ENCODE data around the gene GLDN. TPM values are rescaled to one million over a fixed set of nuclear protein-coding genes. Genes with fewer than 3 reads are reported as not detected.

Gene GLDN
- total and polyA plus RNA-seq, 2 of the 8 experiments (the other 6 are each of a cell fraction or from before 2014, with no cell fraction given): 0.24 to 0.50 TPM

GRCh38 chr15:51363383-51363782 is 21.9 kb downstream of the GLDN start:
- no peaks in the 10 kb centered on the region for H3K9me3 ChIP-seq (ENCODE audit: insufficient read depth in 2 of 2, low read depth in 1 of 2, low read length in 1 of 2)
- H2BK20ac ChIP-seq (ENCODE audit: low read length): no peak overlapping the region
- H3K27me3 ChIP-seq (replicated peaks in 1 of 4; ENCODE audit: control insufficient read depth in 3 of 4, extremely low read depth in 1 of 4, insufficient read depth in 3 of 4, low read length in 3 of 4): no peaks in the 10 kb centered on the region; a peak in 1 of 7 replicates
- H3K4me1 ChIP-seq (replicated peaks in 1 of 4; ENCODE audit: control insufficient read depth in 3 of 4, insufficient read depth in 4 of 4, low read length in 3 of 4): peaks cover 0 to 2% (median 0%) of the 10 kb centered on the region in 4 experiments; a peak in 1 of 7 replicates
- H3K9ac ChIP-seq (replicated peaks in 1 of 4; ENCODE audit: extremely low read depth in 1 of 4, low read depth in 3 of 4, low read length in 3 of 4): no peak overlapping the region
- no peak overlapping the region for H2BK12ac ChIP-seq (ENCODE audit: low read depth, low read length)
- no peak overlapping the region for H3K23ac ChIP-seq (ENCODE audit: insufficient read length)
- no peaks in the 10 kb centered on the region for H3K23me2 ChIP-seq (ENCODE audit: low read depth, low read length)
- H4K91ac ChIP-seq (replicated peaks; ENCODE audit: insufficient read length, low read length): no peak overlapping the region
- no peak overlapping the region for H3K18ac ChIP-seq (ENCODE audit: extremely low read depth, low read length)
- POLR2A ChIA-PET (ENCODE audit: partially characterized antibody): no interaction called here
- CTCF ChIA-PET (ENCODE audit: partially characterized antibody): interaction anchor here (0.7 to 7.6 kb wide), 10 partner anchors 10 to 81 kb away, joined by 3 to 42 read pairs (median 4); no protein-coding TSS in a partner anchor
- no peak overlapping the region for H2BK5ac ChIP-seq (ENCODE audit: low read depth, low read length)
- H2AFZ ChIP-seq (ENCODE audit: low read length): no peak overlapping the region
- no peak for DNase-seq (ENCODE audit: low read depth in 1 of 2, low spot score in 2 of 2)
- H3K4me3 ChIP-seq (ENCODE audit: extremely low read depth in 1 of 4, insufficient read depth in 2 of 4, low read depth in 3 of 4, low read length in 4 of 4): no peak overlapping the region
- WGBS, 2 experiments (ENCODE audit: extremely low coverage in 1 of 2, insufficient coverage in 1 of 2, insufficient read length in 1 of 2, insufficient replicate concordance in 2 of 2, low coverage in 1 of 2, low lambda C conversion rate in 2 of 2, missing lambda C conversion rate in 1 of 2): 56% methylated on average over 9 of the region's 9 CpGs; no CpG with 5 or more reads in 1 of the 2 experiments
- H3K14ac ChIP-seq (ENCODE audit: insufficient read length): no peak overlapping the region
- H3K79me1 ChIP-seq (ENCODE audit: low read depth, low read length): no peaks in the 10 kb centered on the region
- no peak overlapping the region for H4K5ac ChIP-seq (ENCODE audit: insufficient read length, low read depth, low read length)
- H4K8ac ChIP-seq (ENCODE audit: extremely low read depth, insufficient read depth, low read length): no peak overlapping the region
- H3K4ac ChIP-seq (replicated peaks; ENCODE audit: insufficient read length, low read depth, low read length): no peak overlapping the region
- no peak overlapping the region for H3K56ac ChIP-seq (replicated peaks; ENCODE audit: insufficient read length, low read depth, low read length)
- no peaks in the 10 kb centered on the region for H3K36me3 ChIP-seq (ENCODE audit: control insufficient read depth in 2 of 4, insufficient read depth in 4 of 4, low read length in 3 of 4)
- no peak overlapping the region for H3K4me2 ChIP-seq (ENCODE audit: insufficient read depth in 1 of 2, low read depth in 2 of 2, low read length in 2 of 2)
- H3K27ac ChIP-seq (ENCODE audit: low read depth, low read length): no peak overlapping the region
- no peak overlapping the region for H2AK5ac ChIP-seq (ENCODE audit: low read depth, low read length)
- no peaks in the 10 kb centered on the region for H4K20me1 ChIP-seq (replicated peaks in 1 of 2; ENCODE audit: control insufficient read depth in 1 of 2, insufficient read depth in 2 of 2, low read length in 2 of 2)
- H3K79me2 ChIP-seq (ENCODE audit: control insufficient read depth in 1 of 2, insufficient read depth in 2 of 2, low read length in 2 of 2): no peaks in the 10 kb centered on the region
- H2BK120ac ChIP-seq (replicated peaks; ENCODE audit: low read depth, low read length): no peak overlapping the region
- no peak overlapping the region for H2BK15ac ChIP-seq (ENCODE audit: low read length)
- no peak for FAIRE-seq
- no peak for TF ChIP-seq KDM1A (IDR thresholded peaks at IDR 0.05; ENCODE audit: borderline replicate concordance, low read length)
- TF ChIP-seq TBP (IDR thresholded peaks at IDR 0.05; ENCODE audit: low read depth, low read length): no peak
- TF ChIP-seq CBX5 (IDR thresholded peaks at IDR 0.05; ENCODE audit: low read depth, low read length): no peak
- no peak for TF ChIP-seq NRF1 (IDR thresholded peaks at IDR 0.05; ENCODE audit: low read depth, low read length)
- no peak for TF ChIP-seq BCL11A (IDR thresholded peaks at IDR 0.05; ENCODE audit: low read depth in 2 of 2, low read length in 2 of 2)
- no peak for TF ChIP-seq CEBPB (IDR thresholded peaks at IDR 0.05; ENCODE audit: low read depth, low read length)
- no peak for TF ChIP-seq E2F6 (IDR thresholded peaks at IDR 0.05)
- TF ChIP-seq SIN3A (conservative IDR thresholded peaks at IDR 0.05 in 1 of 2, IDR thresholded peaks at IDR 0.05 in 1 of 2; ENCODE audit: low read depth in 1 of 2, low read length in 2 of 2): no peak
- TF ChIP-seq TAF7 (optimal IDR thresholded peaks at IDR 0.05; ENCODE audit: borderline replicate concordance, low read depth, low read length): no peak
- no peak for TF ChIP-seq CHD1 (IDR thresholded peaks at IDR 0.05; ENCODE audit: low read depth, low read length)
- no peak for TF ChIP-seq EGR1 (IDR thresholded peaks at IDR 0.05; ENCODE audit: borderline replicate concordance, low read depth, low read length)
- TF ChIP-seq ZNF274 (IDR thresholded peaks at IDR 0.05; ENCODE audit: borderline replicate concordance, extremely low read depth, low read length): no peak
- TF ChIP-seq MAFK (IDR thresholded peaks at IDR 0.05; ENCODE audit: low read depth, low read length): no peak
- TF ChIP-seq KDM4A (IDR thresholded peaks at IDR 0.05; ENCODE audit: low read depth, low read length, severe bottlenecking): no peak
- TF ChIP-seq KDM5A (IDR thresholded peaks at IDR 0.05; ENCODE audit: low read length): no peak
